ENCODE results near the gene FUT3.

FUT3 gene

DNA sequence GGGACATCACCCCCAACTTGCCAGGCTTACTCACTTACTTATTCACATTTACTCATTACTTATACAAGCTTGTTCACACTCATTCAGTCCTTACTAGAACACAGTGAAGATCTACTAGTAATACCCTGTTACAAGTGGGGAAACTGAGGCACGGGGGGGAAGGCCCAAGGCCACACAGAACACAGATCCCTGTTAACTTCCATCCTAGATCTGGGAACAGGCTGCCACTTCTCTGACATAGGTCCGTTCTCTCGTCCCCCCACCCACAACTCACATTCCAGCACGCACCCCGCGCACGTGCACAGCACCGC is 47.9 kb downstream of the FUT3 start:
- DNase-seq, result no peak

DNA sequence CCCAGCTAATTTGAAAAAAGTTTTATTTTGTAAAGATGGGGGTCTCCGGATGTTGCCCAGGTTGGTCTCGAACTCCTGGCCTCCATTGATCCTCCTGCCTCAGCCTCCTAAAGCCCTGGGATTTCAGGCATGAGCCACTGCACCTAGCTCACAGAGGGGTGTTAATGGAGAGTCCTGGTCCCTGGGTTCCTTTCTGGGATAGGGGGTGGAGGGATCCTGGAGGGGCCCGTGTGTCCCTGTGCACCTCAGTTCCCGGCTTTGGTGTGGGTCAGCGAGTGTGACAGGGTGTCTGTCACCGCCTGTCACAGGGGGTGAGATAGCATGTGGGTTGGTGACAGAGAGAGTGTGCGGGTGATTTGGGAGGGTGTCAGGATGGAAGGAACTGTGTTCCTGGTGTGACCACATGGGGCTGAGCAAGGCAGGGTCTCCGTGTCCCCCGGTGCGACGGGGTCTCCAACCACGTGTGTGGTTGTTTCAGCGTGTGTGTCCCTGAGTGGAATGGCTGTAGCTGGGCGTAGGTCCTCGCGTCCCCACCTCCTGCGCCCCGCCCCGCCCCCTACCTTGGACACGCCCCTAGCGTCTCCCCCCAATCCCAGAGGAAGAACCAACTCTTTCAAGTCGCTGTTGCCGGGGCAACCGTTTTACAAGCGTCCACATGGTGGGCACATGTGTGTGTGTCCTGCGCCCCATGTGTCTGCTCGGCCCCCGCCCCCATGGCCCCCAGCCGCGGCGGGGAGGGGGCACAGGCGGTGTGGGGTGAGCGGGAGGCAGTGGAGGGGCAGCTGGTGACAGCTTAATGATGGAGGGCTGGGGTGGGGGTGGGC is 49.2 kb downstream of the FUT3 start:
- DNase-seq, result no peak

DNA sequence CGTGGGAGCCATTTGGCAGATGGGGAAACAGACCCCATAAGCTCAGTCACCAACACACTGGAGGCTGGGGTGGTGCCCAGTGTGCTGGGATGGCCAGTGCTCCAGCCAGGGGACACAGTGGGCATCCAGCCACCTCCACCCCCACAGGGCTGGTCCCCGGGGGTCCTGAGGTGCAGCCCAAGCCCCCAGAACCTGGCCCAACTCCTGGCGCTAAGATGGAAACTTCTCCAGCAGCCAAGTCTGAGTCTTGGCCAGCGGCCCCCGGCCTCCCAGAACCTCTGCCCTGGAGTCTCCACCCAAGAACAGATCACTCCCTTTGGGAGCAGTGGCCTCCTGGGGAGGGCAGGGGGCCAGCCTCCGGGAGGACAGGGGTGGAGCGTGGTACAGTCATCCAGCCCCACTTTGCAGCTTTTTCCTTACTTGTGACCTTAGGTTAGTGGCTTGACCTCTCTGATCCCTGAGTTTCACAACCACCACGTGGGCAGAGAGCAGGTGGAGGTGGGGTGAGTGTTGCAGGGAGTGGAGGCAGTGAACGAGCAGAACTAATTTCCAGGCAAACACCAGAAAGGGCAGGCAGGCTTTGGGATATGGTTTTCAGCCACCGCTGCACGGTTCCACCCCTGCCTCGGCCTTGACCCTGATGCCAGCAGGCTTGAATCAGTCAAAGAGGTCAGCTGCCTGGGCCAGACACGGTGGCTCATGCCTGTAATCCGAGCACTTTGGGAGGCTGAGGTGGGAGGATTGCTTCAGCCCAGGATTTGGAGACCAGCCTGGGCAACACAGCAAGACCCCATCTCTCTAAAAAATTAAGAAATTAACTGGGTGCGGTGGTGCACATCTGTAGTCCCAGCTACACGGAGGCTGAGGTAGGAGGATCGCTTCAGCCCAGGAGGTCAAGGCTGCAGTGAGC is 50.6 kb downstream of the FUT3 start:
- no peak for DNase-seq

DNA sequence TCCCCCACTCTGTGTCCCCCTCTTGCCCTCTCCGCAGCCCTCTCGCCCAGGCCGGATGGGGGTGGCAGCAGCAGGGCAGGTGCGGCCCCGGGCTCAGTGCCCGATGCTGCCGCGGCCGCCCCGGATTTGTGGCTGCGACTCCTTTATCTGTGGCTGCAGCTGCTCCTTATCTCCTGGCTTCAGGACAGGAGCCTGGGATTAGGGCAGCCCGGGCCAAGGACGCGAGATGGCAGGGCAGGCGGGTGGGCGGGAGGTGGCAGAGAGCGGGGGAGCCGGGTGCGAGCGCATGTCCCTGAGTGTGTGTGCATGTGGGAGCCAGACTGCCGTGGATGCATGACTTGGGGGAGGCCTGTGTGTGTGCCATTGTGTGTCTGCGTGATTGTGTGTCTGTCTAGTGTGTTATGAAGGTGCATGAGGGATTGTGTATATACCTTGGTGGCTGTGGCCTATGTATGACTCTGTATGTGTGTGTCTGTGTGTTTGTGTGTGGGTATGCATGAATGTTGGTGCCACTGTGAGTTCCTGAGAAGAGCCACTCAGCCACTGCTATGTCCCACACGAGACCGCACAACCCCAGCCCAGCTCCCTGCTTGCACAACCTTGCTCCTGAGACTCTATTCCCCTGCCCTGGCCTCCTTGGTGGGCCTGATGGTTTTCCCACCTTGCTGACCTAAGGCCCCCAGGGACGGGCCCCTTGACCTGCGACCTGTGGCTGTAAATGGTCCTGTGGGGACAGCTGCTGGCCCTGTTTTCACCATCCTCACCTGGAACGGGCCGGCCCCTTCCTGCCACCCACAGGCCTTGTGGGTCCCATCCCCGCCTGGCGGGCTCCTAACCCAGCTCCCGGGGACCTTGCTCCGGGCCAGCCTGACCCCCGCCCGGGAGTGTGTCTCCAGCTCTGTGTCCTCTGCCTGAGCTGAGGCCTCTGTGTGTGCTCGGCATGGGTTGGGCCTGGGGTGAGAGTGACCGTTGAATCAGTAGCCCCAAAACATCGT is 51.7 kb downstream of the FUT3 start:
- DNase-seq, result no peak

DNA sequence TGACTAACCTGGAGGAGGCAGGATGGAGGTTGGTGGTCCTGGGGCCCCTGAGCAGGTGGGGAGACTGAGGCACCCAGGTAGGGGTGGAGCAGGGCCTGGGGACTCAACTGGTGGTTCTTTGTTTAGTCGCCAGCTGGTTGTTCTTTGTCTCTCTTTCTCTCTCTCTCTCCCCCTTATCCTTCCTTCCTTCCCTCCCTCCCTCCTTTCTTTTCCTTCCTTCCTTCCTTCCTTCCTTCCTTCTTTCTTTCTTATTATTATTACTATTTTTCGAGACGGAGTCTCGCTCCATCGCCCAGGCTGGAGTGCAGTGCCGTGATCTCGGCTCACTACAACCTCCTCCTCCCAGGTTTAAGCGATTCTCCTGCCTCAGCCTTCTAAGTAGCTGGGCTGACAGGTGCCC is 53.0 kb downstream of the FUT3 start:
- no peak for DNase-seq

DNA sequence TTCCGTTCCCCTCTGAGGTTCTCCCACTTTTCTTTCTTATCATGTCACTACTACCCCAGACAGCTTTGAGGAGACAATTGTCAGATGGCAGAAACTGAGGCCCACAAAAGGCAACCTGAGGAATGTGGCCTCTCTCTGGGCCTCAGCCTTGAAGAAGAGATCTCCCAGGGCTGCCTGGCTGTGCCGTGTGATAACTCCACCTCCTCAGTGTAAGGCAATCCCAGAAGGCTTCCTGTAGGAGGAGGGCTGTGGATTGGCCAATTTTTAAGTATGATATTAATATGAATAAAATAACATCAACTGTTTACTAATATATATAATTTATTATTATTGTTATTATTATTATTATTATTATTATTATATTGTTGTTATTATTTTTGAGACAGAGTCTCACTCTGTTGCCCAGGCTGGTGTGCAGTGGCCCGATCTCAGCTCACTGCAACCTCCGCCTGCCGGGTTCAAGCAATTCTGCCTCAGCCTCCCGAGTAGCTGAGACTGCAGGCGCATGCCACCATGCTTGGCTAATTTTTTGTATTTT is 55.8 kb downstream of the FUT3 start:
- DNase-seq, result no peak

DNA sequence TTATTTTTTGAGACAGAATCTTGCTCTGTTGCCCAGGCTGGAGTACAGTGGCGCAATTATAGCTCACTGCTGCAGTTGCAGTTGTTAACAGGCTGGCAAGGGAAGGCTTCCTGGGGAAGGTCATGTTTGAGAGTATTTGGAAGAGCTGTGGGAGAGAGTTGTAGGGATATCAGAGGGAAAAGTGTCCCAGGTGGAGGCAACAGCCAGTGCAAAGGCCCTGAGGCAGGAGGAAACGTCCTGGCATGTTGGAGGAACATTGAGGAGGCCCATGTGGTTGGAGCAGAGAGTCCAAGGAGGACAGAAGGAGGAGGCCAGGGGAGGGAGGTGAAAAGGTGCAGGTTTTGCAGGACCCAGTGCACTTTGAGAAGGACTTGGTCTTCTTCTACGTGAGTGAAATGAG is 58.1 kb downstream of the FUT3 start:
- no peak for DNase-seq

All from hypothalamus (tissue), 51 donors.